ENCODE data around the gene TRIO.

Gene TRIO

GRCh38 chr5:14348142-14348541 is 205.0 kb downstream of the TRIO start:
- no peak for TF ChIP-seq EZH2 (optimal IDR thresholded peaks at IDR 0.05; ENCODE audit: low read depth, low read length)
- no peak for TF ChIP-seq CTCF (IDR thresholded peaks at IDR 0.05; ENCODE audit: low read length)
- TF ChIP-seq EZH2phosphoT487 (IDR thresholded peaks at IDR 0.05; ENCODE audit: low read length): no peak
- H3K4me1 ChIP-seq (ENCODE audit: low read length): no peaks in the 10 kb centered on the region
- no peak overlapping the region for H3K4me3 ChIP-seq (ENCODE audit: low read length)
- H3K36me3 ChIP-seq (replicated peaks; ENCODE audit: insufficient read depth, low read length): no peaks in the 10 kb centered on the region
- H3K9ac ChIP-seq (ENCODE audit: low read length): no peak overlapping the region
- no peaks in the 10 kb centered on the region for H3F3A ChIP-seq (ENCODE audit: insufficient read depth, low read length)
- H2AFZ ChIP-seq (ENCODE audit: low read length): no peak overlapping the region
- no peak overlapping the region for H3K4me2 ChIP-seq (ENCODE audit: low read depth, low read length)
- H3K79me2 ChIP-seq (ENCODE audit: low read length): no peaks in the 10 kb centered on the region
- DNase-seq: no peak
- no peak overlapping the region for H3K27ac ChIP-seq (ENCODE audit: low read length)
- H3K9me2 ChIP-seq (replicated peaks; ENCODE audit: insufficient read depth, low read length): no peaks in the 10 kb centered on the region
- no peaks in the 10 kb centered on the region for H3K9me3 ChIP-seq (replicated peaks; ENCODE audit: insufficient read depth, low read length)
- H4K20me1 ChIP-seq (ENCODE audit: insufficient read depth, low read length): no peaks in the 10 kb centered on the region
- H3K27me3 ChIP-seq (replicated peaks; ENCODE audit: insufficient read depth, low read length): no peaks in the 10 kb centered on the region

GRCh38 chr5:14349029-14349428 is 205.9 kb downstream of the TRIO start:
- H3F3A ChIP-seq (ENCODE audit: insufficient read depth, low read length): no peaks in the 10 kb centered on the region
- no peaks in the 10 kb centered on the region for H4K20me1 ChIP-seq (ENCODE audit: insufficient read depth, low read length)
- H3K9ac ChIP-seq (ENCODE audit: low read length): no peak overlapping the region
- H3K36me3 ChIP-seq (replicated peaks; ENCODE audit: insufficient read depth, low read length): no peaks in the 10 kb centered on the region
- DNase-seq: no peak
- H3K4me3 ChIP-seq (ENCODE audit: low read length): no peak overlapping the region
- TF ChIP-seq CTCF (IDR thresholded peaks at IDR 0.05; ENCODE audit: low read length) (no peak), EZH2phosphoT487 (IDR thresholded peaks at IDR 0.05; ENCODE audit: low read length) (no peak), EZH2 (optimal IDR thresholded peaks at IDR 0.05; ENCODE audit: low read depth, low read length) (no peak)
- no peaks in the 10 kb centered on the region for H3K27me3 ChIP-seq (replicated peaks; ENCODE audit: insufficient read depth, low read length)
- no peak overlapping the region for H3K27ac ChIP-seq (ENCODE audit: low read length)
- no peaks in the 10 kb centered on the region for H3K9me2 ChIP-seq (replicated peaks; ENCODE audit: insufficient read depth, low read length)
- no peaks in the 10 kb centered on the region for H3K9me3 ChIP-seq (replicated peaks; ENCODE audit: insufficient read depth, low read length)
- H3K4me1 ChIP-seq (ENCODE audit: low read length): no peaks in the 10 kb centered on the region
- no peak overlapping the region for H3K4me2 ChIP-seq (ENCODE audit: low read depth, low read length)
- H3K79me2 ChIP-seq (ENCODE audit: low read length): no peaks in the 10 kb centered on the region
- H2AFZ ChIP-seq (ENCODE audit: low read length): no peak overlapping the region

- no peak overlapping the region for H3K9ac ChIP-seq (ENCODE audit: low read length)
- peaks cover 4% of the 10 kb centered on the region for H3K4me1 ChIP-seq (ENCODE audit: low read length)
- TF ChIP-seq CTCF (IDR thresholded peaks at IDR 0.05; ENCODE audit: low read length) (no peak), EZH2phosphoT487 (IDR thresholded peaks at IDR 0.05; ENCODE audit: low read length) (no peak), EZH2 (optimal IDR thresholded peaks at IDR 0.05; ENCODE audit: low read depth, low read length) (no peak)
- no peak overlapping the region for H3K4me2 ChIP-seq (ENCODE audit: low read depth, low read length)
- no peak overlapping the region for H2AFZ ChIP-seq (ENCODE audit: low read length)
- H3K9me3 ChIP-seq (replicated peaks; ENCODE audit: insufficient read depth, low read length): no peaks in the 10 kb centered on the region
- H3K36me3 ChIP-seq (replicated peaks; ENCODE audit: insufficient read depth, low read length): no peaks in the 10 kb centered on the region
- H3F3A ChIP-seq (ENCODE audit: insufficient read depth, low read length): no peaks in the 10 kb centered on the region
- H3K27me3 ChIP-seq (replicated peaks; ENCODE audit: insufficient read depth, low read length): no peaks in the 10 kb centered on the region
- H4K20me1 ChIP-seq (ENCODE audit: insufficient read depth, low read length): no peaks in the 10 kb centered on the region
- DNase-seq: no peak
- H3K4me3 ChIP-seq (ENCODE audit: low read length): no peak overlapping the region
- no peaks in the 10 kb centered on the region for H3K9me2 ChIP-seq (replicated peaks; ENCODE audit: insufficient read depth, low read length)
- no peak overlapping the region for H3K27ac ChIP-seq (ENCODE audit: low read length)
- no peaks in the 10 kb centered on the region for H3K79me2 ChIP-seq (ENCODE audit: low read length)
Observed at GRCh38 chr5:14351086-14351661, 208.0 kb downstream of the TRIO start.
